Retinal pigment epithelial cell (primary cell): ENCODE measurements around the gene LUZP1.
"Not testable (repeated sequence)": the region's sequence is repeated elsewhere in the genome, so short reads cannot be mapped to it uniquely, and the experiment has no call there.

Source experiments
- DNase-seq: peaks from one replicate; pipeline ENCODE4 v3.0.0-alpha.2; 2010; ENCODE audit warnings: low read depth
- H3K4me3 ChIP-seq: 2 replicates; pipeline ENCODE4 v1.5.1; 2011; ENCODE audit warnings: mild to moderate bottlenecking, low read length, control low read depth, moderate library complexity
- CTCF ChIP-seq: conservative IDR thresholded peaks from 2 replicates; pipeline ENCODE4 v1.5.1; 2011; ENCODE audit warnings: low read depth, low read length, control low read depth, inconsistent platforms

LUZP1 gene

GRCh38 chr1:23211955-23212354 is 43.3 kb upstream of the LUZP1 start:
- TF ChIP-seq CTCF, result no peak
- no peak for DNase-seq
- no peak overlapping the region for H3K4me3 ChIP-seq

- no peak for DNase-seq
- TF ChIP-seq CTCF, result no peak
- no peak overlapping the region for H3K4me3 ChIP-seq
Observed at GRCh38 chr1:23210963-23211362, 42.3 kb upstream of the LUZP1 start.

- H3K4me3 ChIP-seq, result no peak overlapping the region
- peak; percentile 45 for TF ChIP-seq CTCF
- no peak for DNase-seq
Observed at GRCh38 chr1:23210351-23210785, 41.7 kb upstream of the LUZP1 start.

- H3K4me3 ChIP-seq, result no peak overlapping the region
- no peak for TF ChIP-seq CTCF
- no peak for DNase-seq
Observed at GRCh38 chr1:23209770-23210169, 41.1 kb upstream of the LUZP1 start.

GRCh38 chr1:23208527-23208926 is 39.9 kb upstream of the LUZP1 start:
- no peak for TF ChIP-seq CTCF
- DNase-seq, result no peak
- H3K4me3 ChIP-seq, result no peak overlapping the region

- H3K4me3 ChIP-seq, DNase-seq: not testable (repeated sequence)
Observed at GRCh38 chr1:23207733-23208132, 39.1 kb upstream of the LUZP1 start.

- no peak overlapping the region for H3K4me3 ChIP-seq
- DNase-seq, result no peak
Observed at GRCh38 chr1:23202263-23202749, 33.6 kb upstream of the LUZP1 start.

More at GRCh38 chr1:23202263-23202749, 33.6 kb upstream of the LUZP1 start:
- TF ChIP-seq CTCF, result no peak
